GM12878 (cell line): Measurements from ENCODE around the gene C1QTNF5.

Source experiments
- HDGF ChIP-seq: fragments of 450-650 bp; IDR thresholded peaks from 2 replicates; pipeline ENCODE4 v1.6.1; 2016; ENCODE audit warnings: antibody characterized with exemption
- POLR2AphosphoS2 ChIP-seq: IDR thresholded peaks from 2 replicates; pipeline ENCODE4 v1.6.1; 2011; ENCODE audit warnings: low read depth, mild to moderate bottlenecking, low read length, improper control_type of control experiment, moderate library complexity
- POLR2AphosphoS5 ChIP-seq: IDR thresholded peaks from 2 replicates; pipeline ENCODE4 v1.6.1; 2011; ENCODE audit warnings: mild to moderate bottlenecking, low read length, inconsistent platforms
- RCOR1 ChIP-seq: conservative IDR thresholded peaks from 2 replicates; pipeline ENCODE4 v1.6.1; 2012; ENCODE audit warnings: low read depth, low read length, improper control_type of control experiment
- TAF1 ChIP-seq: IDR thresholded peaks from 2 replicates; pipeline ENCODE4 v1.6.1; 2011; ENCODE audit warnings: mild to moderate bottlenecking, low read depth, low read length, borderline replicate concordance
- TF ChIP-seq, protein P1 (sequence below), 3 experiments: IDR thresholded peaks in 2 of 3; conservative IDR thresholded peaks in 1 of 3; 2 replicates each; pipeline ENCODE4 v1.5.1; 2011; ENCODE audit warnings: low read depth in 3 of 3, low read length in 3 of 3, mild to moderate bottlenecking in 3 of 3, control low read depth in 2 of 3, moderate library complexity in 2 of 3, inconsistent platforms in 1 of 3, mixed read lengths in 1 of 3; ENCODE audit not compliant: control insufficient read depth in 2 of 3, insufficient read depth in 1 of 3; ENCODE audit errors: extremely low read depth in 1 of 3
- TF ChIP-seq, protein P2 (sequence below): IDR thresholded peaks from 2 replicates; pipeline ENCODE4 v1.6.1; 2012; ENCODE audit warnings: low read depth, low read length, improper control_type of control experiment
- TF ChIP-seq, protein P3 (sequence below): IDR thresholded peaks from 2 replicates; pipeline ENCODE4 v1.6.1; 2011; ENCODE audit warnings: low read depth, low read length, improper control_type of control experiment, borderline replicate concordance

DNA sequence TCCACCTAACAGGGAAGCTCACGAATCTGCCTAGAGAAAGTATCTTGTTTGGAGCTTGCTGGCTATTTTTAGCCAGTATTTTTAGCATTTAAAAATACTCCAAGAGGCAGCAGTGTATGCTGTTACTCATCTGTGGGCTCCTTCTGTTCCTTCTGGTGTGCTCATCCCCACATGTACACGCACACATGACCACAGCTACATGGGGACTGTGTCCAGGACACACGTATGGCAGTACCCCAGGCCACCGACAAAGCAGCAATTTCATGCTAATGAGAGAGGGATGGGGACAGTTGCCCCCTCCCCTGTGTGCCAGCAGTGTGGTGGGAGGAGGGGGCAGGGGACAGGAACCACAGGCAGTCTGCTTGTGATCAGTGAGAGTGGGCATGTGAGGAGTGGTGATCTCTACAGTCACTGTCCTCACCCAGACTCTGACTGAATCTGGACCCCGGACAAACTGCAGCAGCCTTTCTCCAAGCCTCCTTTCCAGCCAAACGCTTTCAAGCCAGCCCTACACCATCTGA lies 24.4 kb upstream of the C1QTNF5 start:
- TF ChIP-seq, protein P1, sequence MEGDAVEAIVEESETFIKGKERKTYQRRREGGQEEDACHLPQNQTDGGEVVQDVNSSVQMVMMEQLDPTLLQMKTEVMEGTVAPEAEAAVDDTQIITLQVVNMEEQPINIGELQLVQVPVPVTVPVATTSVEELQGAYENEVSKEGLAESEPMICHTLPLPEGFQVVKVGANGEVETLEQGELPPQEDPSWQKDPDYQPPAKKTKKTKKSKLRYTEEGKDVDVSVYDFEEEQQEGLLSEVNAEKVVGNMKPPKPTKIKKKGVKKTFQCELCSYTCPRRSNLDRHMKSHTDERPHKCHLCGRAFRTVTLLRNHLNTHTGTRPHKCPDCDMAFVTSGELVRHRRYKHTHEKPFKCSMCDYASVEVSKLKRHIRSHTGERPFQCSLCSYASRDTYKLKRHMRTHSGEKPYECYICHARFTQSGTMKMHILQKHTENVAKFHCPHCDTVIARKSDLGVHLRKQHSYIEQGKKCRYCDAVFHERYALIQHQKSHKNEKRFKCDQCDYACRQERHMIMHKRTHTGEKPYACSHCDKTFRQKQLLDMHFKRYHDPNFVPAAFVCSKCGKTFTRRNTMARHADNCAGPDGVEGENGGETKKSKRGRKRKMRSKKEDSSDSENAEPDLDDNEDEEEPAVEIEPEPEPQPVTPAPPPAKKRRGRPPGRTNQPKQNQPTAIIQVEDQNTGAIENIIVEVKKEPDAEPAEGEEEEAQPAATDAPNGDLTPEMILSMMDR (IDR thresholded peaks at IDR 0.05 in 2 of 3, conservative IDR thresholded peaks at IDR 0.05 in 1 of 3; ENCODE audit: control insufficient read depth in 2 of 3, extremely low read depth in 1 of 3, insufficient read depth in 1 of 3, low read depth in 3 of 3, low read length in 3 of 3) = no peak
- TF ChIP-seq POLR2AphosphoS5 (no peak), HDGF (no peak), RCOR1 (no peak), POLR2AphosphoS2 (no peak), TAF1 (no peak)
- TF ChIP-seq, protein P2, sequence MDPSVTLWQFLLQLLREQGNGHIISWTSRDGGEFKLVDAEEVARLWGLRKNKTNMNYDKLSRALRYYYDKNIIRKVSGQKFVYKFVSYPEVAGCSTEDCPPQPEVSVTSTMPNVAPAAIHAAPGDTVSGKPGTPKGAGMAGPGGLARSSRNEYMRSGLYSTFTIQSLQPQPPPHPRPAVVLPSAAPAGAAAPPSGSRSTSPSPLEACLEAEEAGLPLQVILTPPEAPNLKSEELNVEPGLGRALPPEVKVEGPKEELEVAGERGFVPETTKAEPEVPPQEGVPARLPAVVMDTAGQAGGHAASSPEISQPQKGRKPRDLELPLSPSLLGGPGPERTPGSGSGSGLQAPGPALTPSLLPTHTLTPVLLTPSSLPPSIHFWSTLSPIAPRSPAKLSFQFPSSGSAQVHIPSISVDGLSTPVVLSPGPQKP = no peak
- TF ChIP-seq, protein P3, sequence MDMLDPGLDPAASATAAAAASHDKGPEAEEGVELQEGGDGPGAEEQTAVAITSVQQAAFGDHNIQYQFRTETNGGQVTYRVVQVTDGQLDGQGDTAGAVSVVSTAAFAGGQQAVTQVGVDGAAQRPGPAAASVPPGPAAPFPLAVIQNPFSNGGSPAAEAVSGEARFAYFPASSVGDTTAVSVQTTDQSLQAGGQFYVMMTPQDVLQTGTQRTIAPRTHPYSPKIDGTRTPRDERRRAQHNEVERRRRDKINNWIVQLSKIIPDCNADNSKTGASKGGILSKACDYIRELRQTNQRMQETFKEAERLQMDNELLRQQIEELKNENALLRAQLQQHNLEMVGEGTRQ = no peak
